NCI-H526 treated with DMSO at 0.1 percent for 48 hours (cell line): Measurements from ENCODE around the gene SLC7A7.
"Not testable (repeated sequence)": the region's sequence is repeated elsewhere in the genome, so short reads cannot be mapped to it uniquely, and the experiment has no call there.

Source experiments
- DNase-seq: peaks from one replicate; lab custom pipeline; 2025; lab: John Stamatoyannopoulos, UW

The SLC7A7 gene

GRCh38 chr14:22792158-22792557 lies 23.1 kb downstream of the SLC7A7 start:
- no peak for DNase-seq

GRCh38 chr14:22791301-22791700 lies 23.9 kb downstream of the SLC7A7 start:
- no peak for DNase-seq

DNA sequence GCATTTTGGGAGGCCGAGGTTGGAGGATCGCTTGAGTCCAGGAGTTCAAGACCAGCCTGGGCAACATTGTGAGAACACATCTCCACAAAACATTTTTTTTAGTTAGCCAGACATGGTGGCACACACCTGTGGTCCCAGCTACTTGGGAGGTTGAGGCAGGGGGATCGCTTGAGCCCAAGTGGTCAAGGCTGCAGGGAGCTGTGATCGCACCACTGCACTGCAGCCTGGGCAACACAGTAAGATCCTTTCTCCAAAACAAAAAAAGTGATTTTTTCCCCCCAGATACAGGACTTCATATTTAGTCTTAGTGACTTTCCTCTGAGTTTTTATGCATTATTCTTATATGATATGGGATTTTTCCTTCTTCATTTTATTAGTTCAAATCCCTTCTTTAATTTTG lies 28.6 kb downstream of the SLC7A7 start:
- no peak for DNase-seq

DNA sequence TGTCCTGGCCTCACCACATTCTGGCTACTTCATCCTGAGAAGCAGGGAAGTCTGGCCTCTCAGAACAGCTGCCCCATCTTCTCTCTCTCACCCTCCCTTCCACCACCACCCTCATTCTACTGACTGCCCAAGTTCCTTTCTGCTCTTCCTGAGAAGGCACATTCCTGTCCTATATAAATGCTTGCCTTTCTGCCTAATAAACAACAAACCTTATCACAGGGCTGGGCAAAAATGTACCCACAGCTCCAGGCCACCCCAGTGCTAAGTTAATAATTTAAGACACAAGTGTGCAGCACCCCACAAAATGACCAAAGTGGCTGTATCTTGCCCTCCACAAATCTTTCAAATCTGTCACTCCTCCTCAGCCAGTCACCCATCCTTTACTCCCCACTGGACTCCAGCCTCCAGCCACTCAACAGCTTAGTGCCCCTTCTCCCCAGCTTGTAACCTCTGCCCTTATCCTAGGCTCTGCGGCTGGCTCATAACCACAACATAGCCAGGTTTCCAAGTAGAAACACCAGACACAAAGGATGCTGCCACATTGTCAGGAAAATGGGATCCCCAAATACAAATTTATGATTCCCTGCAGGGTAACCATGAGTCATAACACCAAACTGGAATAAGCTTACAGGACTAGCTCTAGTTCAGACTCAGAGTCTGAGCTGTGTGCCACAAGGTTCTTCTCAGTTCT lies 33.8 kb downstream of the SLC7A7 start:
- DNase-seq: no peak

DNA sequence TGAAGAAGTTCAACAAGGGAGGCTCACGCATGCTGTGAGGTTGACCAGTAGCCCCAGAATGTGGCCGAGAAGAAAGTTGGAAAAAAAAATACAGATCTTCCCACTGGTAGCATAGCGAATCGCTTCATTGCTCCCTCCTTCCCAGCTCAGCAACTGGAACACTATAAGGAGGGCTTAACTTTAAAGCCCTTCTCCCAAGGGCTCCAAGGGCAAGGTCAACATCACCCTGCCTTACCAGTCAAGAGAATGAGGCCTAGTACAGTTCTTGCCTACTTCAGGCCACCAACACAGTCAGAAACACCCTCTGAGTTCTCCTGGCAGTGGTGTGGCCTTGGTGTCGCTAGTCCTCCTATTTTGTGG lies 34.3 kb downstream of the SLC7A7 start:
- no peak for DNase-seq

GRCh38 chr14:22780105-22780679 lies 35.0 kb downstream of the SLC7A7 start:
- DNase-seq: no peak

GRCh38 chr14:22778084-22778483 lies 37.2 kb downstream of the SLC7A7 start:
- DNase-seq: no peak

DNA sequence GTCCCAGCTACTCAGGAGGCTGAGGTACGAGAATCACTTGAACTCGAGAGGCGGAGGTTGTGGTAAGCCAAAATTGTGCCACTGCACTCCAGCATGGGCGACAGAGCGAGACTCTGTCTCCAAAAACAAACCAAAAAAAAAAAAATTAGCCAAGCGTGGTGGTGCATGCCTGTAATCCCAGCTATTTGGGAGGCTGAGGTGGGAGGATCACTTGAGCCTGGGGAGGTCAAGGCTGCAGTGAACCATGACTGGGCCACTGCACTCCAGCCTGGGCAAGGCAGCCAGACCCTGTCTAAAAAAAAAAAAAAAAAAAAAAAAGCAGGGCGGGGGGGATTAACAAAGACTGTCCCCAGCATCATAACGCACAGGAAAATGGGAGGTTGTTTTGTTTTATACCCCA lies 38.4 kb downstream of the SLC7A7 start:
- not testable (repeated sequence) for DNase-seq

DNA sequence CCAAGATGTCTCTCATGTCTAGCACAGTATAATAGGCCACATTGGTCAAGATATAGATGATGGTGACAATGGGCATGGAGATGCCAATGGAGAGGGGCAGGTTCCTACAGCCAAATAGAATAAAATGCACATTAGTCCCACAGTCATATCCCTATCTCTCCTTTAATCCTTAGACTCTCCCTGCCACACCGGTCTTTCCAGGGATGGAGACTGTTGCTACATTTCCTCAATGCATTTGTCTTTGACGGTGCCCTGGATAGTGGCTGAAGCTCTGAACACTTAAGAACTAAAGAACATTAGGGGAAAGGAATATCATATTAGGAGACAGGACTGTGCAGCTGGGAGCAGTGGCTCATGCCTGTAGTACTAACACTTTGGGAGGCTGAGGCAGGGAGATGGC lies 39.0 kb downstream of the SLC7A7 start:
- DNase-seq: no peak

GRCh38 chr14:22774011-22774706 lies 41.1 kb downstream of the SLC7A7 start:
- DNase-seq: no peak

- DNase-seq: no peak
Observed at GRCh38 chr14:22773162-22774010, 41.8 kb downstream of the SLC7A7 start.

DNA sequence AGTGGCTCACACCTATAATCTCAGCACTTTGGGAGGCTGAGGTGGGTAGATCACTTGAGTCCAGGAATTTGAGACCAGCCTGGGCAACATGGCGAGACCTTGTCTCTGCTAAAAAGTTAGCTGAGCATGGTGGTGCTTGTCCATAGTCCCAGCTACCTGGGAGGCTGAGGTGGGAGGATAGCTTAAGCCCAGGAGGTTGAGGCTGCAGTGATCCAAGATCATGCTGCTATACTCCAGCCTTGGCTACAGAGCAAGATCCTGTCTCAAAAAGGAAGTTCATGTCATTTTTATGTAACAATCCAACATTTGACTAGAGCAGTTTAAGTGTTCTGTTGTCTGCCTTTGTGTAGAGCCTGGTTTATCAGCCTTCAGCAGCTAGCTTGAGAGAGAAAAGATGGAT lies 42.5 kb downstream of the SLC7A7 start:
- DNase-seq: no peak

DNA sequence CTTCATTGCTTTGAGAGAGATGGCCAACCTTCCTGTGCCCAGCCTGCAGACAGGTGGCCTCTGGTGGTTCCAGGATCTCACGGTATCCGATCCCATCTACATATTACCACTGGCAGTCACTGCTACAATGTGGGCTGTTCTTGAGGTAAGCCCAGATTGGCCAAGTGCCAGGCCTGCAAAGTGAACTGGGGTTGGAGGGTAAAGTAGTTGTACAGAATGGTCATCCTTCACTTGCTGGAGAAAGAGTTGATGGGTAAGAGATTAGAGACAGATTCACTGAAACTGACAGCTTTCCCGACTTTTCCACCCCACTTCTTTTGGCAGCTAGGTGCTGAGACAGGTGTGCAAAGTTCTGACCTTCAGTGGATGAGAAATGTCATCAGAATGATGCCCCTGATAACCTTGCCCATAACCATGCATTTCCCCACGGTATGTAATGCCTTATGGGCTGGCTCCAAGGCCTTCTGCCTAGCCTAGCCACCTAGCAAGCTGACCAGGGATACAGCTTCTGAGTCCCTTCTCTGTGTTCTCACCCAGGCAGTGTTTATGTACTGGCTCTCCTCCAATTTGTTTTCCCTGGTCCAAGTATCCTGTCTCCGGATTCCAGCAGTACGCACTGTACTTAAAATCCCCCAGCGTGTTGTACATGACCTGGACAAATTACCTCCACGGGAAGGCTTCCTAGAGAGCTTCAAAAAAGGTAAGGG lies 44.6 kb downstream of the SLC7A7 start:
- DNase-seq: no peak

DNA sequence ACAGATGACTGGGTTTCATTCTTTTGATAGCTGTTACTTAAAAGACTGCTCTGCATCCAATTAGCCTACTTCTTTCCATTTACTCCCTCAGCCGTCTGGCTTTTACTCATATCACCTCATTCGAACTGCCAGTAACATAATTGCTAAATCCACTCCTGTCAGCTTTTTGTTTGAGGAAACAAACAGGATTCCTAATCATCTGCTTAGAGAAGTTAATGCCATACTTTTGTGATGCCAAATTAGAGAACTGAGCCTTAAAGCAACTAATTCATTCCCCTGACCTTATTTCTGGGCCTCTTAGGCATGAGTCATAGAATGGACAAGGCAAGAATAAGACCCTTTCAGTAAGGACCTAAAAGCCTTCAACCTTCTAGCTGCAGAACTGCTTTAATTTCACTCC lies 45.9 kb downstream of the SLC7A7 start:
- no peak for DNase-seq

DNA sequence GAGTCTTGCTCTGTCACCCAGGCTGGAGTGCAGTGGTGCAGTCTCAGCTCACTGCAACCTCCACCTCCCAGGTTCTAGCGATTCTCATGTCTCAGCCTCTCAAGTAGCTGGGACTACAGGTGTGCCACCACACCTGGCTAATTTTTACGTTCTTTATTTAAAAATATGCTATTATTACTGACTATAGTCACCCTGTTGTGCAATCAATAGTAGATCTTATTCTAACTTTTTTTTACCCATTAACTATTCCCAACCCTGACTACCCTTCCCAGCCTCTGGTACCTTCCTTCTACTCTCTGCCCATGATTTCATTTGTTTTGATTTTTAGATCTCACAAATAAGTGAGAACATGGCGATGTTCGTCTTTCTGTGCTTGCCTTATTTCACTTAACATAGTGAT lies 46.3 kb downstream of the SLC7A7 start:
- no peak for DNase-seq

DNA sequence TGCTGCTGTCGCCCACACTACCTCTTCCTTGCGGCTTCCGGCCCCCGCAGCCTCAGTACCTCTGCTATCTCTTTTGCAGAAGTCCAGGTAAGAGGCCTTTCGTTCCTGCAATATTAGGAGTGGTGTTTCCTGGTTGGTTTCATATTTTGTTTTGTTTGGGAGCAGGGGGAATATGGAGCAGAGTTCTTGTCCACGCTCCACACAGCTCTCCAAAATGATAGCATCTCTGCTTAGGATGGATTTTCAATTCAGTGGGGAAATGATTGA lies 48.0 kb downstream of the SLC7A7 start:
- DNase-seq: no peak

DNA sequence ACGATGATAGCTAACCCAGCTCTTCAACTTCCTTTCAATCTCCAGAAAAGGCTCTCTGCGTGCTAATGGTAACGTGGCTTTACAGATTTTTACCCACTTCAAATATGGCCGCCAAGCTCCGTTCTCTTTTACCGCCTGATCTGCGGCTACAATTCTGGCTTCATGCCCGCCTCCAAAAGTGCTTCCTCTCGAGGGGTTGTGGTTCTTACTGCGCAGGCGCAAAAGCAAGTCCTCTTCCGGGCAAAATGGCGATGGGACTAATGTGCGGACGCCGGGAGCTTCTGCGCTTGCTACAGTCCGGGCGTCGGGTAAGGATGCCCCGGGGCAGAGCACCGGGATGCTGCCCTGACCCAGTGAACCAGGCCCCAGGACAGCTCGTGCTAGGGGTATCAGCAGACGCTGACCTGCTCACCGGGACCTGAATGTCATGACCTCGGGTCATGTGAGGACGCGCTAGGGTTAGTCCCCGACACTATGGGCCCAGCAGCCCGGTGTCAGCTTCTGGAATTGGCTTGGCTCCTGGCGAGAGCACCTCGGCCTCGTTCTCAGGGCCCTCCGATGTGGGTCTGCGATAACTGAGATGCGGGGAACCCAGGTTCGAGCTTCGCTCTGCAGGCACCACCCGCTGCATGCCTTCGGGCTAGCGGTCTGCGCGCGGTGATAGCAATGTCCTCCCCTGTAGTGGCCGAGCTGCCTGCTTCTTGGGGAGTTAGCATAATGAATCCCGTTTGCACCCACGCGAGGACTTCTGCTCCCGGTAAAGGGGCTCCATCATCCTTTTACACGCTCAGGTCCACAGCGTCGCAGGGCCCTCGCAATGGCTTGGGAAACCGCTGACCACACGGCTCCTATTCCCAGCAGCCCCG lies 48.5 kb downstream of the SLC7A7 start, which contains the start of gene OXA1L:
Gene OXA1L, plus strand, starts transcription at position 232 of the 866 bp plus-strand sequence. Its CDS starts 14 bp downstream, at position 246.
- DNase-seq: peak; percentile 93

GRCh38 chr14:22764382-22764781 lies 50.9 kb downstream of the SLC7A7 start:
- DNase-seq: no peak

- no peak for DNase-seq
Observed at GRCh38 chr14:22761734-22762133, 53.5 kb downstream of the SLC7A7 start.

DNA sequence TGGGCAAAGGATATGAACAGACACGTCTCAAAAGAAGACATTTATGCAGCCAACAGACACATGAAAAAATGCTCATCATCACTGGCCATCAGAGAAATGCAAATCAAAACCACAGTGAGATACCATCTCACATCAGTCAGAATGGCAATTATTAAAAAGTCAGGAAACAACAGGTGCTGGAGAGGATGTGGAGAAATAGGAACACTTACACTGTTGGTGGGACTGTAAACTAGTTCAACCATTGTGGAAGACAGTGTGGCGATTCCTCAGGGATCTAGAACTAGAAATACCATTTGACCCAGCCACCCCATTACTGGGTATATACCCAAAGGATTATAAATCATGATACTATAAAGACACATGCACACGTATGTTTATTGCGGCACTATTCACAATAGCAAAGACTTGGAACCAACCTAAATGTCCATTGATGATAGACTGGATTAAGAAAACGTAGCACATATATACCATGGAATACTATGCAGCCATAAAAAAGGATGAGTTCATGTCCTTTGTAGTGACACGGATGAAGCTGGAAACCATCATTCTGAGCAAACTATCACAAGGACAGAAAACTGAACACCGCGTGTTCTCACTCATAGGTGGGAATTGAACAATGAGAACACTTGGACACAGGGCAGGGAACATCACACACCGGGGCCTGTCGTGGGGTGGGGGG lies 57.1 kb downstream of the SLC7A7 start:
- not testable (repeated sequence) for DNase-seq

DNA sequence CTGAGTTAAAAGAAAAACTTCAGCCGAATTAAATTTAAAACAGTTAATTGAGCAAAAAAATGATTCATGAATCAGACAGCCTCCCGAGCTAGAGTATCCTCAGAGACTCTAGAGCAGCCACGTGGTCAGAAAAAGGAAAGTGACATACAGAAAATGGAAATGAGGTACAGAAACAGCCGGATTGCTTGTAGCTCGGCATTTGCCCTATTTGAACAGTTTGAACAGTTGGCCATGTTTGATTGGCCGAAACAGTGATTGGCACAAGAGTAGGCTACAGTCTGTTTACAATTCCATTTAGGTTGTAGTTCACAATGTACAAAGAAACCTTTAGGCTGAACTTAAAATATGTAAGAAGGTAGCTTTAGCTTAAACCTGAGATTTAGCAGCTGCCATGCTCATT lies 61.6 kb downstream of the SLC7A7 start:
- DNase-seq: no peak
